GM12864 (cell line): ENCODE results near the gene PLEKHB1.
A peak's percentile ranks its signal among the peaks of the same experiment; 100 is the strongest.

Source experiments
- DNase-seq: peaks from one replicate; pipeline ENCODE4 v3.0.0-alpha.2; 2011; ENCODE audit warnings: low read depth
- H3K4me3 ChIP-seq: 2 replicates; pipeline ENCODE4 v1.5.1; 2011; ENCODE audit warnings: mild to moderate bottlenecking, low read depth, low read length, control low read depth
- TF ChIP-seq, protein P1 (sequence below): IDR thresholded peaks from 2 replicates; pipeline ENCODE4 v1.5.1; 2011; ENCODE audit warnings: low read depth, mild to moderate bottlenecking, moderate library complexity, low read length, control low read depth, inconsistent platforms; ENCODE audit errors: missing control alignments

Gene PLEKHB1

DNA sequence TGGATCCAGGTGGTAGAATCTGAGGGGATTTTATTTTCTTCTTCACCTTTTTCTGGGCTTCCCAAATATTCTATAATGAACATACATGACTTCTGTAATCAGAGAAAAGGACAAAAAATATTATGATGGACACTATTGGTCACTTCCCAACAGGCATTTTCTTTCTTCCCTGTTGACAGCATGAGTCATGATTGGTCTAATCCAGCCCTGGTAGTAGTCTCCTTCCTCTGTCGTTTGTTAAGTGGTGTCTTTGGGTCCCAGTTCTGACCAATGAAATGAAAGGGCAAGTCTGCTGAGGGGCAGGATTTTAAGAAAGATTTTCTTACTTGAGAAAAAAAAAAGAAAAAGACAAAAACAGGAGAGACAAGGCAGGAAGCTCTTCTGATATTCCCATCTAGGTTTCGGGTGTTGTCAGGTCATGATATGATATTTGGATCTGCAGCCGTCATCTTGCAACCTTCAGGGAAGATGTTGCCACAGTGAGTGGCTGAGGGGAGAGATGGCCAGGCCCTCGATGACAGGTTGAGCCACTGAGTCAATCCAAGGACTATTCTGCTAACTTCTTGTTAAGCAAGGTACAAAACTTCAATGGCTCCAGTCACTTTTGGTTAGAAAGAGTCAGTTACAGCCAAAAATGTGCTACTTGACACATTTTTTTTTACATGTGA, 23.3 kb upstream of the PLEKHB1 start:
- TF ChIP-seq, protein P1, sequence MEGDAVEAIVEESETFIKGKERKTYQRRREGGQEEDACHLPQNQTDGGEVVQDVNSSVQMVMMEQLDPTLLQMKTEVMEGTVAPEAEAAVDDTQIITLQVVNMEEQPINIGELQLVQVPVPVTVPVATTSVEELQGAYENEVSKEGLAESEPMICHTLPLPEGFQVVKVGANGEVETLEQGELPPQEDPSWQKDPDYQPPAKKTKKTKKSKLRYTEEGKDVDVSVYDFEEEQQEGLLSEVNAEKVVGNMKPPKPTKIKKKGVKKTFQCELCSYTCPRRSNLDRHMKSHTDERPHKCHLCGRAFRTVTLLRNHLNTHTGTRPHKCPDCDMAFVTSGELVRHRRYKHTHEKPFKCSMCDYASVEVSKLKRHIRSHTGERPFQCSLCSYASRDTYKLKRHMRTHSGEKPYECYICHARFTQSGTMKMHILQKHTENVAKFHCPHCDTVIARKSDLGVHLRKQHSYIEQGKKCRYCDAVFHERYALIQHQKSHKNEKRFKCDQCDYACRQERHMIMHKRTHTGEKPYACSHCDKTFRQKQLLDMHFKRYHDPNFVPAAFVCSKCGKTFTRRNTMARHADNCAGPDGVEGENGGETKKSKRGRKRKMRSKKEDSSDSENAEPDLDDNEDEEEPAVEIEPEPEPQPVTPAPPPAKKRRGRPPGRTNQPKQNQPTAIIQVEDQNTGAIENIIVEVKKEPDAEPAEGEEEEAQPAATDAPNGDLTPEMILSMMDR: no peak
- no peak overlapping the region for H3K4me3 ChIP-seq
- no peak for DNase-seq

DNA sequence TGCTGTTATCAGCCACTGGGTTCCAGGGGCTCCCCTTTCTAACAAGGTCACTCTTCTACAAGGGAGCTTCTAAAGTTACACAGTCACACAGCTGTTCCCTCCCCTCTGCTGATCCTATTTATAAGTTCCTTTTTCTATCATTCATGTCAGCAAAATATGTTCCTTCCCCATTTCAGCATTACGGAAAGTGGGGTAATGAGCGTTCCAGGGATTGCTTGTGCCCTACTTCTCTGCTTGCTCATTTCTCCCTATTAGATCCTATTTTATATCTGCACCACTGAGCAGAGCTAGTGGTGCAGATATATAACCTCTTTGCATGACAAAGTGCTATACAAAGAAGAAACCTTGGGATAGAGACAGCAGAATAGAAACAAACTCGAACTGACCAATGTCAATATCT, 22.7 kb upstream of the PLEKHB1 start:
- no peak for DNase-seq
- TF ChIP-seq, protein P1: no peak
- H3K4me3 ChIP-seq: no peak overlapping the region

DNA sequence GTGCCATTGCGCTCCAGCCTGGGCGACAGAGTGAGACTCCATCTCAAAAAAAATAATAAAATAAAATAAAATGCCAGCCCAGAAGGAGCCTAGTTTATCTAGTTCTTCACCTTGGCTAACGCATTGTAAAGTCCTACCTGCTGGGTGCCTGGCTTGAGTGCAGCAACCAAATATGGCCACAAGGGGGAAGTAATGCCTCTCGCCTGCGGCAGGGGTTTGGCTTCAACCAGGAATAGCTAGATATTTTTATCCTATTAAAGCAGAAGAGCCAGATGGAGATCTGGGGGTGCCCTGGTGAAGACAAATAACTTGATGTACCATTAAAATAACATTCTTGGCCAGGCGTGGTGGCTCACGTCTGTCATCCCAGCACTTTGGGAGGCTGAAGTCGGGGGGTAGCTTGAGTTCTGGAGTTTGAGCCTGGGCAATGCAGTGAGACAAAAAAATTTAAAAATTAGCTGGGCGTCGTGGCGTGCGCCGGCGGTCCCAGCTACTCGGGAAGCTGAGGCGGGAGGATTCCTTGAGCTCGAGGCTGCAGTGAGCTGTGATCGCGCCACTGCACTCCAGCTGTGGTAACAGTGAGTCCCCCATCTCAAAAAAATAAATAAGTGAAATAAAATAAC, 20.6 kb upstream of the PLEKHB1 start:
- TF ChIP-seq, protein P1: peak; percentile 84
- peak; percentile 15 for DNase-seq
- no peak overlapping the region for H3K4me3 ChIP-seq

DNA sequence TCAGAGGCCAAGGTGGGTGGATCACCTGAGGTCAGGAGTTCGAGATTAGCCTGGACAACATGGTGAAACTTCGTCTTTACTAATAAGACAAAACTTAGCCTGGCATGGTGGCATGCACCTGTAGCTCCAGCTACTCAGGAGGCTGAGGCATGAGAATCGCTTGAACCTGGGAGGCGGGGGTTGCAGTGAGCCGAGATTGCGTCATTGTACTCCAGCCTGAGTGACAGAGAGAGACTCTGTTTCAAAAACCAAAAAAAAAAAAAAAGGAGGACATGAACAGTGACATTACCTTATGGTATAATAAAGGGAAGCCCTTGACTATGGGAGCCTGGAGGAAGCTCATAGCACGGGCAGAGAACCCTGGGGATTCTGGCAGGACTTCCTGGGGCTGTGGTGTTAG, 16.5 kb upstream of the PLEKHB1 start:
- TF ChIP-seq, protein P1: no peak
- DNase-seq: no peak
- H3K4me3 ChIP-seq: no peak overlapping the region

DNA sequence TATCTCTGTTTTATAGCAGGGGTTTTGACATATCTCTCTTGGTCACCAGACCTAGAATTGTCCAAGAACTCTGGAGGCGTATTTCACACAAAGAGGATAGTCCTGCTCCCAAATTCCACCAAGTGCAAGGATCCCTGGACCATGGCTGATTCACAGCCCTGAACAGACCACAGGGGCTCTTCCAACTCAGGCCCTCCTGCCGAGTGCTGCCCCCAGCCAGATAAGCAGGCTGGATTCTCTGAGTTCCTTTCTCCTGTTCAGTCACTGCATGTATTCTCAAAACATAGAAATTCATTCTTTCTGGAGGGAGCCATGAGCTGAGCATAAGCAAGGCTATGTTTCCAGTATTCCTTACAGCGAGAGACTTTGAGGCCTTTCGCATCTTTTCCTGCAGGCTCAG, 13.4 kb upstream of the PLEKHB1 start:
- no peak for DNase-seq
- TF ChIP-seq, protein P1: no peak
- H3K4me3 ChIP-seq: no peak overlapping the region

DNA sequence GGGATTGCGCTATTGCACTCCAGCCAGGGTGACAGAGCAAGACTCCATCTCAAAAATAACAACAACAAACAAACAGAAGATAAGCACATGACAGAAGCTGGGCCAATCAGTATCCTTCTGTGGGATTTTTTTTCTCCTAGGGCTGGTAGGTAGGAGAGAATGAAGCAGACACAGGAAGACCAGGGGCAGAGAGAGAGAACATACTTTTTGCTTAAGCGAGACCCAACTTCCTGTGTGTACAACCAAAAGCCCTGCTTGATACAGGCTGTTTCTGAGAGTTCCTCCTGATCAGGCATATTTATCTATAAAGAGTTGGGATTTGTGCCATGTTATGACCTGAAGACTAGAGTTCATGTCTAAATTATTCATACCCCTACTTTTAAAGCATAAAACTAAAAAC, 12.4 kb upstream of the PLEKHB1 start:
- no peak overlapping the region for H3K4me3 ChIP-seq
- TF ChIP-seq, protein P1: no peak
- DNase-seq: no peak

DNA sequence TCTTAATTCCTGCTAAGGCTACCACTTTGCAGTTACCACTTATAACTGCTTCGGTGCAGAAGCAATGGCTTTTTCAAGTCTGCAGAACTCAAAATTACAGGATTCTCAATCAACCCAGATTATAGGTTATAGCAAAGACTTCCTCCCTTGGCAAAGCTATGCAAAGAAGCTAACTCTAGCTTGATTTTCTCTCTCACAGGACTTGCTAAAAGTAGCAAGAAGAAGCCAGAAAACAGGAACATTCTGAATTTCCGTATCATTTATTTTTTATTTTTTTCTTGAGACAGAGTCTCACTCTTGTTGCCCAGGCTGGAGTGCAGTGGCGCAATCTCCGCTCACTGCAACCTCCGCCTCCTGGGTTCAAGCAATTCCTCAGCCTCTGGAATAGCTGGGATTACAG, 10.7 kb upstream of the PLEKHB1 start:
- no peak for DNase-seq
- no peak overlapping the region for H3K4me3 ChIP-seq
- TF ChIP-seq, protein P1: no peak
